HG02610 (cell line): ENCODE measurements around the gene NEO1.

ENCODE experiments used
- ATAC-seq: cut with Tn5 transposase; IDR thresholded peaks from one replicate; pipeline ENCODE4 v1.9.1; 2021; ENCODE audit warnings: mild to moderate bottlenecking, moderate library complexity; ENCODE audit not compliant: unreplicated experiment

NEO1 gene

GRCh38 chr15:73028031-73028430 lies 24.2 kb upstream of the NEO1 start:
- ATAC-seq: no peak

GRCh38 chr15:73028831-73029451 lies 23.3 kb upstream of the NEO1 start:
- ATAC-seq: no peak

- ATAC-seq: no peak
Measured at GRCh38 chr15:73030122-73030679, 22.1 kb upstream of the NEO1 start.

- no peak for ATAC-seq
Measured at GRCh38 chr15:73031648-73032047, 20.6 kb upstream of the NEO1 start.

GRCh38 chr15:73033611-73034010 lies 18.7 kb upstream of the NEO1 start:
- no peak for ATAC-seq

GRCh38 chr15:73034221-73034620 lies 18.0 kb upstream of the NEO1 start:
- ATAC-seq: no peak

- no peak for ATAC-seq
Measured at GRCh38 chr15:73035221-73035620, 17.0 kb upstream of the NEO1 start.

GRCh38 chr15:73038220-73038619 lies 14.0 kb upstream of the NEO1 start:
- no peak for ATAC-seq

- ATAC-seq: no peak
Measured at GRCh38 chr15:73046073-73046472, 6.2 kb upstream of the NEO1 start.

GRCh38 chr15:73047882-73048281 lies 4.4 kb upstream of the NEO1 start:
- no peak for ATAC-seq

GRCh38 chr15:73048624-73049295 lies 3.5 kb upstream of the NEO1 start:
- ATAC-seq: no peak

GRCh38 chr15:73049564-73050215 lies 2.6 kb upstream of the NEO1 start:
- no peak for ATAC-seq

- no peak for ATAC-seq
Measured at GRCh38 chr15:73050561-73051295, 1.5 kb upstream of the NEO1 start.

GRCh38 chr15:73051391-73051806 lies 864 bp upstream of the NEO1 start:
- ATAC-seq: peak; percentile 4

GRCh38 chr15:73052653-73053397 lies 562 bp downstream of the NEO1 start:
- peak; percentile 39 for ATAC-seq

- ATAC-seq: no peak
Measured at GRCh38 chr15:73053398-73053723, 1.1 kb downstream of the NEO1 start.

GRCh38 chr15:73054417-73054953 lies 2.2 kb downstream of the NEO1 start:
- ATAC-seq: no peak

- no peak for ATAC-seq
Measured at GRCh38 chr15:73056460-73056859, 4.2 kb downstream of the NEO1 start.

- ATAC-seq: no peak
Measured at GRCh38 chr15:73058437-73058836, 6.2 kb downstream of the NEO1 start.

GRCh38 chr15:73065114-73065513 lies 12.9 kb downstream of the NEO1 start:
- no peak for ATAC-seq
